Esophagus squamous epithelium (tissue), 4 donors: ENCODE data around the gene SUSD3.

Experiments used
- CTCF ChIP-seq, 6 experiments: fragments of 450-650 bp in 4 of 6; fragments of 200-600 bp in 2 of 6; sonication (generic) in 2 of 6; IDR thresholded peaks; one replicate each; pipeline ENCODE4 v1.5.1; 2016 to 2019; ENCODE audit warnings: antibody characterized with exemption in 6 of 6, mild to moderate bottlenecking in 4 of 6, moderate library complexity in 4 of 6
- POLR2A ChIP-seq, 4 donors: fragments of 450-650 bp; IDR thresholded peaks; one replicate each; pipeline ENCODE4 v1.6.1; 2017; ENCODE audit warnings: antibody characterized with exemption in 4 of 4, mild to moderate bottlenecking in 4 of 4, moderate library complexity in 3 of 4

- TF ChIP-seq CTCF (IDR thresholded peaks at IDR 0.05) (no peak), POLR2A (IDR thresholded peaks at IDR 0.05) (no peak)
Observed at GRCh38 chr9:93048566-93049448, 9.7 kb upstream of the SUSD3 start.
